DMS 273 (cell line): ENCODE data around the gene SEC14L1.
"Not testable (repeated sequence)": the region's sequence is repeated elsewhere in the genome, so short reads cannot be mapped to it uniquely, and the experiment has no call there.

Experiments
- DNase-seq: peaks from one replicate; lab custom pipeline; 2025; ENCODE audit not compliant: unreplicated experiment; lab: John Stamatoyannopoulos, UW

The SEC14L1 gene

DNA sequence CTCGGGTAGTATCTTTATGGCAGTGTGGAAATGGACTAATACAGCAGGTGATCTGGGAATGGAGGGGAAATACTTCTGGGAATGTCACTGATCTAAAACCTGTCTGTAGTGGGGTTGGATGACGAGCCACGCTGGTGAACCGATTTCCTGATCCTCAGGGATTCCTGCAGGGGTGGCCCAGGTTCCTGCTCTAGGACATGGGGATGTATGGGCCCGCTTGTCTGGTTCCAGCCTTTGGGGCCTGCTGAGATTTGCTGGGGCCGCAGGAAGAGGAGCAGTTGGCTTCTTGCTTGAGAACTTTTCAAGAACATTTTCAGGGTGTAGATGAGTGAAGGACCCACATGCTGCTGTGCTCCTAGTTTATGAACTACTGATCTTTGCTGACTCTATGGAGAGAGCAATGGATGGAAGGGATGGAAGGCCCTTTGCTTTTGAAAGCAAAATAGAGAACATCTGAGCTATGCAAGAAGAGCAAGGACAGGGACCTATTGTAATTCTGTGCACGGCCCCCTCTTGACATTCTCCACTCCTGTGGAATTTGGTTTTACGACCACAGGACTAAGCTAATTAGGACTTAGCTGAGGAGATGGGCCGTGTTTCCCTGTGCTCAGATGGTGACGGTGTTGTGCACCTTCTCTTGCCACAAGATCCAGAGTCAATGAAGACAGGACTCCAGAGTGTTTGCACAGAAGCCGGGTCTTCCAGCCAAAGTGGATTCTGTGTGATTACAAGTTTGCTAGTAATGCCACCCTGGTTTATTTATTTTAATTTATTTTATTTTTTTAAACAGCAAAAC, 90.5 kb downstream of the SEC14L1 start:
- no peak for DNase-seq

DNA sequence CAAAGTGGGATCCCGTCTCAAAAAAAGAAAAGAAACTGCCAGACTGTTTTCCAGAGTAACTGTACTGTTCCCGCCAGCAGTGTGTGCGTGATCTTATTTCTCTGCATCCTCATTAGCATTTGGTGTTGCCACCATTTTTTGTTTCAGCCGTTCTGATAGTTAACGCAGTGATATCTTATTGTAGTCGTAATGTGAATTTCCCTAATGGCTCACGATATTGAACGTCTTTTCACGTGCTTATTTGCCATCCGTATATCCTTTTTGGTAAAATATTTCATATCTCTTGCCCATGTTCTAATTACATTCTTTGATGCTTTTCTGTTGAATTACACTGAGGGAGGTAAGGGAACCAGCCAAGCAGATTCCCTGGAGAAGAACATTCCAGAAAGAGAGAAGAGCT, 92.4 kb downstream of the SEC14L1 start:
- no peak for DNase-seq

DNA sequence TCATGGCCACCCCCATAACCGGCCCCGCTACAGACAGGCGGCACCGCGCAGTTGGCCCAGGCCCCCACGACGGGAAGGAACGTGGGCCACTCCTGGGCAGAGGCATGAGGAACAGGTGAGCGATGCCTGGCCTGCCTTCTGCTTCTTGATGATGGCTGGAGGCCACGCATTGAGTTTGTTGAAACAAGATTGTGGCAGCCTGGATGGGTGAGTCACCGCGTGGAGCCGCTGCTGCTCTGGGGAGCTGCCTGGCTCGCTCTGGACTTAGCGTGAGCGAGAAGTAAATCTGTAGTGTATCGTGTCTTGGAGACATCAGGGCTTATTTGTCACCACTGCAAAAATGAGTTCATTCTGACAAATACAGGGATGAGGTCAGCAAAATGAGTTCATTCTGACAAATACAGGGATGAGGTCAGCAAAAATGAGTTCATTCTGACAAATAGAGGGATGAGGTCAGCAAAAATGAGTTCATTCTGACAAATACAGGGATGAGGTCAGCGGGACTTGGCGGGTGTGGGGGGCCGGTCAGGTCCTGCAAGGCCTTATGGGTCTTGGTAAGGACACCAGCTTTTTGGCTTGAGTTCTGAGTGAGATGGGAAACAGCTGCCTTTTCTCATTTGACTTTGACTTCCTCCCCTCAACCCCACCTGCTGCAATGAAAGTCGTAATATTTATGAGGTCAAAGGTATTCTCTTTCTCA, 93.0 kb downstream of the SEC14L1 start:
- DNase-seq, result no peak

DNA sequence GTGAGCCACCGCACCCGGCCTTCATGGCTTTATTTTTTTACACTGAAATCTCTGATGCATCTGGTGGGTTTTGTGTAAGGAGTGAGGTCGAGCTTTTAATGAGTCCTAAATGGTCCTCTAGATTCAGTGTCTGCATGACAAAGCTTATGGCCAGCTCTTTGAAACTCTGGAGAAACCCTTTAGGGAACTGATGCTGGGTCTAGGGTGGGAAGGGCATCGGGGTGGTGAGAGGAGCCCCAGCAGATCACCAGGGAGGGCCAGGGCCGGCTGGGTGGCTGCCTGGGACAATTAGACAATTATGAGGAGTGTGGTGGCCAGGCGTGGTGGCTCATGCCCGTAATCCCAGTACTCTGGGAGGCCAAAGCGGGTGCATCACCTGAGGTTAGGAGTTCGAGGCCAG, 93.9 kb downstream of the SEC14L1 start:
- no peak for DNase-seq

DNA sequence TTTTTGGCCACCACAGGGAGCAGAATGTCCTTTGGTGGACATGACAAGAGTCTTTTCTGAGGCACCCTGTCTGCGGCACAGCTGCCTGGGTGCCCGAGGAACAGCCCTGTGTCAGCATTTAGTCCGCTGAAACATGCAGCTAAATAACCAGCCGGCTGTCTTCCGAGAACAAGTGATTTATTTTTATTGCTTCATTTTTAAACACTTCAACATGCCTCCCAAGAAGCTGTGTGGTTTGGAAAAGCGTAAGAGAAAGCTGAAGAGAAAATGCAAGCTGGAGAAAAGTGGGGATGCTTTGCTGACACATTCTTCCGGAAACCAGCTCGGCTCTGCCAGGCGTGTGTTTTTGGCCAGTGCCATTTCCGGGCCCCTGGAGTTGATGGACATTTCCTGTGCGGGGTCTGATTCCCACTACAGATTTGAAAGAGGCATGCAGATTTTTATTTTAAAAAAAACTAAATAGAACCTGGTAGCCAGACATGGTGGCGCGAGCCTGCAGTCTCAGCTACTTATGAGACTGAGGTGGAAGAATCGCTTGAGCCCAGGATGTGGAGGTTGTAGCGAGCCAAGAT, 94.7 kb downstream of the SEC14L1 start:
- no peak for DNase-seq

DNA sequence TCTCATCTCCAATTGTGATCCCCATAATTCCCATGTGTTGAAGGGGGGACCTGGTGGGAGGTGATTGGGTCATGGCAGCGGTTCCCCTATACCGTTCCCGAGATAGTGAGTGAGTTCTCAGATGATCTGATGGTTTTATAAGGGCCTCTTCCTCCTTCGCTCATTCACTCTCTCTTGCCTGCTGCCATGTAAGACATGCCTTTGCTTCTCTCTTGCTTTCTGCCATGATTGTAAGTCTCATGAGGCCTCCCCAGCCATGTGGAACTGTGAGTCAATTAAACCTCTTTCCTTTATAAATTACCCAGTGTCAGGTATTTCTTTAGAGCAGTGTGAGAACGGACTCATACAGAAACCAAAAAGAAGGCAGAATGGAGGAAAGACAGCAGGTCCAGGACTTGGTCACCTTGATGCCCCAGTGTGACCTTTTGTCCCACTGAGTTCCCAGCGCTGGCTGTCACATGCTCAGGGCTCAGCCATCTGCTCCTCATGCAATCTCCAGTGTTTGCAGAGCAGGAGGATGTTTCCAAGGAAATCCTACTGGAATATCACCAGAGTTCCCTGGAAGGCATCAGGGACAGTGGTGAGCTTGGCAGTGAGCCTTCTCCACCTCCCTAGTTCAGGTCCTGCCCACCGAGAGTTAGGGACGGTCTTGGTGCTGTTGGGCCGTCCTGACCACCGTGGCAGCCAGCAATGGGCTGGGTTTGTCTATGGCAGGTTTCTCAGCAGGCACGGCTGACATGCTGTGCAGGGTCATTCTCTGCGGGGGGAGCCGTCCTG, 96.7 kb downstream of the SEC14L1 start:
- peak; percentile 60 for DNase-seq

DNA sequence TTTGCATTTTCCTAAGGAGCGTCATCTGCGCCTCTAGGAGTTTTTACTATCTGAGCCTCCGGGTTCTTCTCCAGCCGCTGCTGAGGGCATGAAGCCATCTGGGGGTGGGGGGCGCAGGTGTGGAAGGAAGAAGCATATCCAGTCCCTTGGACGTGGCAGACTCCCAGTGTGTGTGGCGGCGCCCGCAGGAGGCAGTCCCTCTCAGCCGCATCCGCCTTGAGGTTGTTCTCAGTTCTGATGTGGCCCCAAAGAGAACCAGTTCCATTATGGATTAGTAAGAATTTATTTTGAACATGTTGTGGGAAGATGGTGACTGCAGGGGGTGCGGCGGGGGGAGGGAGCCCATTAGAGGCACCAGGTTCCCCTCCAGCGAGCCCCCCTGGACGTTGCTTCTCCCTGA, 100.2 kb downstream of the SEC14L1 start:
- DNase-seq, result no peak

DNA sequence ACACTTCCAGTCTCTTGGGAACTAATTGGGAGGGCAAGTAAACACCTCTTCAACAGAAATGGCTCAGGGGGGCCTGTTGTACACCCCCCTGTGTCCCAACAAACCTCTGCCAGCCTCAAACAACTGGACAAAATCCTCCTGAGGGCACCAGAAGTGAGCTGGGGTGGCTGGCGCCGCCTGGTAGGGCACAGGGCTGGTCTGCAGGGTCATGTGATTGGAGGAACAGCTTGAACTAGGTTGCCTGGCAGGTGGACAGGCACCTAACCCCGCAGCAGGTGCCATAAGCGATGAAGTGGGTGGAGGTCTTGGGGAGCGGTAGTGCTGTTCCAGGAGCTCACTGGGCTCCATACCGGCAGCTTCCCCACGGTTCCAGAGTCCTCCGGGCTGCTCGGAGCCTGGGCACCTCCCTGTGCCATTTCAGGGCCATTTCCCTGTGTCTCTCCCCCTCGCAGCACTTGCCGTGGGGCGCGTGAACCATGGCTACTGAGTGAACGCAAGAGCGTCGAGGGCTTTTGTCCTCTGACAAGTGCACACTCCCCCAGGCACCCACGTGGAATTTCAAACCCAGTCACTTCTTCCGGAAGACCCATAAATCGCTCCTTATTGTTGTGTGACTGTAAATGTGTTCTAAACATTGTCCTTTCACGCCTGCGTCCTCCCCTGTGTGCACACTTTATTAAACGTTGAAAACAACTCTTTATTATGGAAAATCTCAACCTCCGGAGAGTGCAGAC, 101.5 kb downstream of the SEC14L1 start:
- DNase-seq, result no peak

DNA sequence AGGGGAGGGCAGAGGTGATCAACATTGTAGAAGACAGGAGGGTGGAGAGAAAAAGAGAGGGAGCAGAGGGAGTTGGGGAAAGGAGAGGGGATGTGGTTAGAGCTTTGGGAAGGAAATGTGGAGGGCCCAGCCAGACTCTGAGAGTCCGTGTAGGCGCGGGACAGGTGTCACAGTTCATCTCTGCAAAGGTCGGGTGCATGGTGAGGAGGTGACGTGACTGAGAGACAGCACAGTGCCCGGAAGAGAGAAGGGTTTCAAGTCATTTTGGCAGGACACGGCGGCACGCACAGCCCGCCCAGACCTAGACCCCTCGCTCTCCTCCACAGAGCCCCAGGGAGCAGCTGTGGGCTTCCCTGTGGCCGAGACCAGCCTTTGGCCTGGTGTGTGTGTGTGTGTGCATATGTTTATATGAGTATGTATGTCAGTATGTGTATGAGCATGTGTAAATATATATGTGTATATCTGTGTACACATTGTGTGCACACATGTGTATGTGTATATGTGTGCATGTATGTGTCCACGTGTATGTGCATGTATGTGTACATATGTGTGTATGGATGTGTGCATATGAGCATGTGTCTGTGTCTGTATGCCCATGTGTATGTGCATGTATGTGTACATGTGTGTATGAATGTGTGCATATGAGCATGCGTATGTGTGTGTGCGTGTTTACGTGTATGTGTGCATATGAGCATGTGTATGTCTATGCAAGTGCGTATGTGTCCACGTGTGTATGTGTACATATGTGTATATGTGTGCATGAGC, 104.6 kb downstream of the SEC14L1 start:
- DNase-seq, result no peak

DNA sequence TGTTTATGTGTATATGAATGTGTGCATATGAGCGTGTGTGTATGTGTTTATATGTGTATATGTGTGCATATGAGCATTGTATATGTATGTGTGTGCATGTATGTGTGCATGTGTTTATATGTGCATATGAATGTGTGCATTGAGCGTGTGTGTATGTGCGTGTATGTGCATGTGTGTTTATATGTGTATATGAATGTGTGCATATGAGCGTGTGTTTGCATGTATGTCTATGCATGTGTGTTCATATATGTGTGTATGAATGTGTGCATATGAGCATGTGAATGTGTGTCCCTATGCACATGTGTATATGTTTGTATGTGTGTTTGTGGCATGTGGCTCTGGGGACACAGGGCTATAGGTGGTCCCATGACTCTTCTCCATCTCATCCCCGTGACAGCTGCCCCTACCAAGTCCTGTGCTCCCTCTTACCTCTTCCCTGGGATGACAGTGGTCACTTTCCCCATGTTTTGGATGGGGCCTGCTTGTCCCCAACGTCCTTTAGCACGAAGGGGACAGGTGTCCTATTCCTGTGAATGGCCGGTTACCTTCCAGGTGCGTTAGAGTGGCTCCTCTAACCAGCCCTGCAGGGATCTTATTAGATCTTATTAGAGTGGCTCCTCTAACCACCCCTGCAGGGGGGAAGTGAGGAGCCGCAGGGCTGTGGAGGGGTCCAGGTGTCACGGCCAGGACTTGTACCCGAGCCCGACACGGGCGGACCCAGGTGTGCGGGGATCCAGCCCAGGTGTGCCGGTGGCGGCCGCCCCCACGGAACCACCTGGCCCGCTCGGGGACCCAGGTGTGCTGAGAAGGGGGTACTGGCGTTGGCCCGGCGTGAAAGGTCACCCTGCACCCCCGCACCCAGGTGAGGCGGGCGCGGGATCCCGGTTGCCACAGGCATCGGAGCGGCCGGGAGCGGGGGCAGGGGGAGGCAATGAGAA, 105.6 kb downstream of the SEC14L1 start:
- no peak for DNase-seq

DNA sequence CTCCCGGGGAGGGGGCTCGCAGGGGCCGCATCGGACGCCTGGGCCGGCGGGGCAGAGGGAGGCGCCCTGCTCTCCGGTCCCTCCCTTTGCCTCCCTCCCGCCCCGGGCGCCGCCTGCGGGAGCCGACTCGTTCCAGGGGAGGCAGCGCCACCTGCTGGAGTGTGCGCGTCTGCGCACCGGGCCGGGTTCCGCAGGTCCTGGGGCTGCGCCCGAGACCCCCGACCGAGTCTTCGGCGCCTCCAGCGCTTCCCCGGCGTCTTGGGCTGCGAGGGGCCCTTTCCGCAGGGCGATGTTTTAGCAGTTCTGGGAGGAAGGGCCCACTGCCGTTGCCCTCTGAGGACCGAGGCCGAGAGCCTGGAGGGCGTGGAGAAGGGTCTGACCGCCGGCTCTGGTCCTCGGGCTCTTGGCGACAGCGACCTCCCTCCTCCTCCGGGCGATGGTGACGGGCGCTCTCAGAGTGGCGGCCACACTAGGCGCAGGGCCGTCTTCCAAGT, 106.3 kb downstream of the SEC14L1 start:
- peak; percentile 94 for DNase-seq

DNA sequence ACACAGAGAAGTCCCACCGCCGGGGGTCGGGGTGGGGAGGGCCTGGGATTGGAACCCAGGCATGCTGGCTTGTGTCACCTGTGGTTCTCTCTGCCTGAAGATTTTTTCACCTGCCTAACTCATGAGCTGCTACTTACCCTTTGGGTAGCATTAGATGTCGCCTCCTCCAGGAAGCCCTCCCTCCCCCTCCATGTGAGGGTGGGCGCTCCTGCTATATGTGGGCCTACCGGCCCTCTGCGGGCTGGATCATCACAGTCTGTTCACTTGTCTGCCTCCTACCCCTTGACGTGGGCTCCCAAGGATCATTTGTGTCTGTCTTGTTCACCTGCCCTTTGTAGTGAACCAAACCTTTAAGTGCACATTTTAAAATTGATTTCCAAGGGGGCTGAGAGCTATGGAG, 106.8 kb downstream of the SEC14L1 start:
- no peak for DNase-seq

DNA sequence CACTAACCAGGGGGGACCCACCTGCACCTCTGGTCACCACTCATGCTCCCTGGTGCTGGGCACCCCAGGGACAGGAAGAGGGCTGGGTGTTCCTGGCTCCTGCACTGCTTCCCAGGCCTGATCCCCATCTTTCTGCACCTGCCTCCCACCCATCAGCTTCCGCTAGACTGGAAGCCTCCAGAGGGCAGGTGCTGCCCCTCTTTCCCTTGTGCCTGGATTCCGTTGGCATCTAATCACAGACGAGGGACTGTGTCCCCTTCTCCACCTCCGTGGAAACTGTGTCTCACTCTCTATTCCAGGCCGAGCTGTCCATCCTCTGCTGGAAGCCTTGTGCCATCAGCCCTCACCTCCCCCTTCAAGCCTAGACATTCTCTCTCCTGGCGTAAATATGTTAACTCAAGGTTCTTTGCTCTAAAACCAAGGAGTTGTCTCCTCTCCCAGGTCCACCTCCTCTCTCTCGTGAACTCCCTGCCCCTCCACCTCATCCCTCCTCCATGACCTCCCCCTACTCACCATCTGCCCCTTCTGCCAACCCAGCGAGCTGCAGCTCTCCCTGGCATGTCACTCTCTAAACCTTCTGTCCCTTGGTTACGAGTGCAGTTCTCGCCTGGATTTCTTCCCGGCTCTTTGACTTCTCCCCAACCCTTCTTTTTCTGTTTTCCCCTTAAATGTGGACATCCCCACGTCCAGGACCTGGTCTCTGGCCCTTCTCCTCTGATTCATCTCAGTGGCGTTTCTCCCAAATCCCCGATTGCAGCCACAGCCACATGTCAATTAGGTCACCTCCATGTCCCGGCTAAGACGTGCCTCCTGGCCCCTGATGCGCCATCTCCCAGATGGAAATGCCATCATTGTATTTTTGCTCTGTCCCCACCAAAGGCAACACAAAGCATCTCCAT, 107.7 kb downstream of the SEC14L1 start:
- peak; percentile 61 for DNase-seq

DNA sequence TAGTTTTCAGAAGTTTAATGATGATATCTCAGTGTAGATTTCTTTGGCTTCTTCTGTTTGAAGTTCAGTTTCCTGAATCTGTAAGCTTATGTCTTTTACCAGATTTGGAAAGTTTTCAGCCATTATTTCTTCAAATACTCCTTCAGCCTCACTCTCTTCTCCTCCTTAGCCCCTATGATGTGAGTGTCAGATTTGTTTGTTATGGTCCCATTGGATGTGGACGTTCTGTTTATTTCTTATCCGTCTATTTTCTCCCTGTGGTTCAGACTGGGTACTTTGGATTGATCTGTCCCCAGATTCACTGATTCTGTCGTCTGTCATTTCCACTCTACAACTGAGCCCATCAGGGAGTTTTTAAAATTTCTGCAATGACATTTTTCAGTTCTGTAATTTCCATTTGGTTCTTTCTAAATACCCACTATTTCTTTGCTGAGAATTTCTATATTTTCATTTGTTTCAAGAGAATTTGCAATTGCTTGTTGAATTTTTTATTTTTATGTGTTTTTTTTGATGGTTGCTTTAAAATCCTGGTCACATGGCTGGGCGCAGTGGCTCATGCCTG, 110.9 kb downstream of the SEC14L1 start:
- no peak for DNase-seq

DNA sequence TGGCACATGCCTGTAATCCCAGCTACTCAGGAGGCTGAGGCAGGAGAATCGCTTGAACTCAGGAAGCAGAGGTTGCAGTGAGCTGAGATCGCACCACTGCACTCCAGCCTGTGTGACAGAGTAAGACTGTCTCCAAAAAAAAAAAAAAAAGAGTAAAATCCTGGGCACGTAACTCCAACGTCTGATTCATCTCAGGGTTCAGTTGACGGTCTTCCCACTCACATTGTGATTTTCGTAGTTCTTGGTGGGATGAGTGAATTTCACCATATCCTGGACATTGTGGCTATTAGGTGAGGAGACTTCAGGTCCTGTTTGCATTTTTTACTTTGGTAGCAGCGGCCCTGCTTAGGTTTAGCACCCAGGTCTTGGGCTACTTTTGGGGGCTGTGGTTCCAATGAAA, 111.5 kb downstream of the SEC14L1 start:
- DNase-seq, result not testable (repeated sequence)

DNA sequence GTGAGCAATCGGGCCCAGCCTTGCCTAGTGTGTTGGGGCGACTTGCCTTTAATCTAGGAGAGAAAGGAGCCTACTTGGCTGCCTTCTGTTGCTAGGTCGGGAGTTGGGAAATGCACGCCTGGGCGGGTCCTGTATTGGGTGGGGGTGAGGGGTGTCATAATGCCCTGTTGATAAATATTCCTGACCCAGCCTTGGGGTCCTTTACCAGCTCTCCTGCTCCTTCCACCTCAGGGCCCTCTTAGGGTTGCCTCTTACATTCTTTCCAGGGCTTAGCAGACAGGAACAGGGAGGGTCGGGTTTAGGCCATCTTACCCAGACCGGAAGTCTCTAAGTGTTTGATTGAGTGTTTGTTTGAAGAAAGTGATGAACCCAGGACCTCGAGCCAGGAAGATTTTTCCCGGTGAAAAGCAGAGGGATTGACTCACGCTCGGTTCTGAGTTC, 112.9 kb downstream of the SEC14L1 start:
- DNase-seq, result no peak
